Vagina (tissue), 2 donors: Measurements from ENCODE around the gene AFG3L2.

ENCODE experiments used
- CTCF ChIP-seq, 3 experiments: fragments of 450-650 bp in 2 of 3; fragments of 200-600 bp in 1 of 3; sonication (generic) in 1 of 3; IDR thresholded peaks; one replicate each; pipeline ENCODE4 v1.5.1; 2017 to 2019; ENCODE audit warnings: antibody characterized with exemption in 3 of 3, mild to moderate bottlenecking in 2 of 3, moderate library complexity in 2 of 3
- POLR2A ChIP-seq, 2 donors: fragments of 450-650 bp; IDR thresholded peaks; one replicate each; pipeline ENCODE4 v1.6.1; 2017; ENCODE audit warnings: antibody characterized with exemption in 2 of 2, mild to moderate bottlenecking in 2 of 2, moderate library complexity in 2 of 2

- no peak for TF ChIP-seq CTCF (IDR thresholded peaks at IDR 0.05)
- no peak for TF ChIP-seq POLR2A (IDR thresholded peaks at IDR 0.05)
These were observed 43.3 kb downstream of the AFG3L2 start for GRCh38 chr18:12333506-12334290.
